Caco-2 (cell line): ENCODE data around the gene TMEM167A. TPM values are rescaled to one million over a fixed set of nuclear protein-coding genes. Genes with fewer than 3 reads are reported as not detected.

ENCODE experiments used
- BruUV-seq: library from RNA; stranded (reverse); fragments of 400-500 nt; replicated peaks from 2 replicates; lab custom pipeline; 2021; lab: Mats Ljungman, UMichigan
- CTCF ChIA-PET: fragments of 300-600 bp; sonication (Branson Sonifier 250); formaldehyde crosslinking; loops from one replicate; lab custom pipeline; 2022; ENCODE audit warnings: antibody characterized with exemption; lab: Charles Lee
- POLR2A ChIA-PET: fragments of 300-600 bp; sonication (Branson Sonifier 250); formaldehyde crosslinking; loops from one replicate; lab custom pipeline; 2022; ENCODE audit warnings: antibody characterized with exemption; lab: Charles Lee
- DNase-seq, 2 experiments: peaks; one replicate each; pipeline versions ENCODE4 v3.0.0 to v3.0.0-alpha.2; 2020 to 2022
- H3K27me3 ChIP-seq: replicated peaks from 2 replicates; pipeline ENCODE4 v1.6.0; 2011; ENCODE audit warnings: low read length; ENCODE audit not compliant: control insufficient read depth, insufficient read depth
- H3K36me3 ChIP-seq: 2 replicates; pipeline ENCODE4 v1.5.1; 2011; ENCODE audit warnings: low read length; ENCODE audit not compliant: control insufficient read depth, insufficient read depth
- H3K4me1 ChIP-seq: fragments of 250-450 bp; sonication (Bioruptor Pico); 2 replicates; pipeline ENCODE4 v1.5.1; 2020; ENCODE audit warnings: mild to moderate bottlenecking
- H3K4me3 ChIP-seq: 2 replicates; pipeline ENCODE4 v1.5.1; 2011; ENCODE audit warnings: low read depth, mild to moderate bottlenecking, control low read depth, low read length
- H3K9me3 ChIP-seq: fragments of 250-450 bp; sonication (Bioruptor Pico); 2 replicates; pipeline ENCODE4 v1.5.1; 2020; ENCODE audit warnings: mild to moderate bottlenecking, moderate library complexity
- H3K27ac Mint-ChIP-seq: one replicate; pipeline ENCODE4 v1.8.0; 2022; ENCODE audit warnings: mixed read lengths; ENCODE audit not compliant: unreplicated experiment
- H3K27me3 Mint-ChIP-seq: one replicate; pipeline ENCODE4 v1.8.0; 2022; ENCODE audit warnings: mixed read lengths; ENCODE audit not compliant: insufficient read depth, unreplicated experiment
- H3K36me3 Mint-ChIP-seq: one replicate; pipeline ENCODE4 v1.8.0; 2022; ENCODE audit warnings: mild to moderate bottlenecking, mixed read lengths; ENCODE audit not compliant: insufficient read depth, unreplicated experiment
- H3K4me1 Mint-ChIP-seq: one replicate; pipeline ENCODE4 v1.8.0; 2022; ENCODE audit warnings: low read depth, mixed read lengths; ENCODE audit not compliant: unreplicated experiment
- H3K4me3 Mint-ChIP-seq: one replicate; pipeline ENCODE4 v1.8.0; 2022; ENCODE audit warnings: mild to moderate bottlenecking, moderate library complexity, mixed read lengths; ENCODE audit not compliant: unreplicated experiment
- H3K9me3 Mint-ChIP-seq: one replicate; pipeline ENCODE4 v1.8.0; 2022; ENCODE audit warnings: mixed read lengths; ENCODE audit not compliant: unreplicated experiment
- intact Hi-C: fragments of 100-400 bp; cut with micrococcal nuclease; formaldehyde crosslinking; loops from one replicate; pipeline ENCODE4 v1.10.0; 2022; ENCODE audit not compliant: unreplicated experiment
- total RNA-seq: library from RNA; stranded (reverse); gene quantifications from 2 replicates; pipeline ENCODE4 v1.2.3, GENCODE V29; 2022
- TF ChIP-seq, protein P1 (sequence below), 2 experiments: fragments of 200-600 bp in 1 of 2; IDR thresholded peaks; 1 replicate in 1 of 2; 2 replicates in 1 of 2; pipeline versions ENCODE4 v1.5.1 to v1.8.0; 2011 to 2022; ENCODE audit warnings: antibody characterized with exemption in 1 of 2, control low read depth in 1 of 2, inconsistent platforms in 1 of 2, low read depth in 1 of 2, low read length in 1 of 2, mild to moderate bottlenecking in 1 of 2, moderate library complexity in 1 of 2; ENCODE audit not compliant: insufficient read depth in 1 of 2, severe bottlenecking in 1 of 2, unreplicated experiment in 1 of 2

Gene TMEM167A
- total RNA-seq, 1 experiment from 2014 or later, result 97.1 TPM

DNA sequence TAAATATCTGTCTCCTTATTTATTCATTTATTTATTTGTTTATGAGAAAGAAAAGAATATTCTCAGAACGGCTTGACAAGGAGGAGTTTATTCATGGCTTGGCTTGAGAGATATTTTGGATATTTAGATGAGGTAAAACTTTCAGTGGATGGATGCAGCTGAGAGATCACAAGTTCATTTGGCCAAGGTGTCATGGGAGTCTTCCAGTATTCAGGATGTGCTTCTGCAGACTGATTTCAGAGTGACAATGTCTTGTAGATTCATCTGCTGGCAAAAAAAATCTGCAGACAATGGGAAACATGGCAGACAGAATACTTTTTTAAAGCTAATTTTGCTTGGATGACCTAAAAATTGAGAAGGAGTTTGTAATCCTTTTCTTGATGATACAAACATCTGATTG is 38.6 kb upstream of the TMEM167A start:
- Histone ChIP-seq H3K9me3 (no peaks in the 10 kb centered on the region; the same call in 1 of the 2 replicates), H3K4me1 (no peaks in the 10 kb centered on the region), H3K4me3 (no peak overlapping the region), H3K27me3 (no peaks in the 10 kb centered on the region), H3K36me3 (no peaks in the 10 kb centered on the region)
- intact Hi-C loops, result no loop called here
- BruUV-seq, result no TSS peak
- H3K4me1 Mint-ChIP-seq, result no peaks in the 10 kb centered on the region
- TF ChIP-seq, protein P1, sequence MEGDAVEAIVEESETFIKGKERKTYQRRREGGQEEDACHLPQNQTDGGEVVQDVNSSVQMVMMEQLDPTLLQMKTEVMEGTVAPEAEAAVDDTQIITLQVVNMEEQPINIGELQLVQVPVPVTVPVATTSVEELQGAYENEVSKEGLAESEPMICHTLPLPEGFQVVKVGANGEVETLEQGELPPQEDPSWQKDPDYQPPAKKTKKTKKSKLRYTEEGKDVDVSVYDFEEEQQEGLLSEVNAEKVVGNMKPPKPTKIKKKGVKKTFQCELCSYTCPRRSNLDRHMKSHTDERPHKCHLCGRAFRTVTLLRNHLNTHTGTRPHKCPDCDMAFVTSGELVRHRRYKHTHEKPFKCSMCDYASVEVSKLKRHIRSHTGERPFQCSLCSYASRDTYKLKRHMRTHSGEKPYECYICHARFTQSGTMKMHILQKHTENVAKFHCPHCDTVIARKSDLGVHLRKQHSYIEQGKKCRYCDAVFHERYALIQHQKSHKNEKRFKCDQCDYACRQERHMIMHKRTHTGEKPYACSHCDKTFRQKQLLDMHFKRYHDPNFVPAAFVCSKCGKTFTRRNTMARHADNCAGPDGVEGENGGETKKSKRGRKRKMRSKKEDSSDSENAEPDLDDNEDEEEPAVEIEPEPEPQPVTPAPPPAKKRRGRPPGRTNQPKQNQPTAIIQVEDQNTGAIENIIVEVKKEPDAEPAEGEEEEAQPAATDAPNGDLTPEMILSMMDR (IDR thresholded peaks at IDR 0.05; ENCODE audit: insufficient read depth in 1 of 2, low read depth in 1 of 2, low read length in 1 of 2, severe bottlenecking in 1 of 2, unreplicated experiment in 1 of 2), result no peak
- H3K4me3 Mint-ChIP-seq, result no peak overlapping the region
- H3K9me3 Mint-ChIP-seq, result no peaks in the 10 kb centered on the region
- no peaks in the 10 kb centered on the region for H3K27me3 Mint-ChIP-seq
- no peak overlapping the region for H3K27ac Mint-ChIP-seq
- CTCF ChIA-PET, result no interaction called here
- DNase-seq, result no peak
- POLR2A ChIA-PET, result no interaction called here
- peaks cover 17% of the 10 kb centered on the region for H3K36me3 Mint-ChIP-seq

DNA sequence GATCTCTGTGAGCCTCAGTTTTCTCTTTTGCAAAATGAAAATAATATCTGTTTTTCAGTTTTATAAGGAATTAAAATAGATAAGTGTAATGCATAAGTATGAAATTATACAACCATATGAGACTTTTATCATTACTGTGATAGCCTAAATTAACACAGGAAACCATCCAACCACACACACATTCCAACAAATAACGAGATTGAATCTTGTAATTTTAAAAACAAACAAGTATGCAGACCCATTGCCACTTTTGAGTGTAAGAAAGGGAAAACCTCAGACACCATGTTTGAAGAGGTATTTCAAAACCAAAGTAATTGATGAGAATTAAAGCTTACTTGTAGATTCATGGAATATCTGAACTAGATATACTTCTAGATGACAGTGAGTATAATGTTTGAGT is 32.2 kb upstream of the TMEM167A start:
- H3K9me3 ChIP-seq, result no peaks in the 10 kb centered on the region; the same call in 1 of the 2 replicates
- no peaks in the 10 kb centered on the region for H3K4me1 ChIP-seq
- H3K36me3 ChIP-seq, result no peaks in the 10 kb centered on the region
- H3K27me3 ChIP-seq, result no peaks in the 10 kb centered on the region
- no TSS peak for BruUV-seq
- DNase-seq, result no peak
- H3K36me3 Mint-ChIP-seq, result peaks cover 17% of the 10 kb centered on the region
- intact Hi-C loops, result no loop called here
- ChIA-PET CTCF (no interaction called here), POLR2A (no interaction called here)
- no peak overlapping the region for H3K27ac Mint-ChIP-seq
- no peak overlapping the region for H3K4me3 Mint-ChIP-seq
- TF ChIP-seq, protein P1 (IDR thresholded peaks at IDR 0.05; ENCODE audit: insufficient read depth in 1 of 2, low read depth in 1 of 2, low read length in 1 of 2, severe bottlenecking in 1 of 2, unreplicated experiment in 1 of 2), result no peak
- no peaks in the 10 kb centered on the region for H3K4me1 Mint-ChIP-seq
- no peaks in the 10 kb centered on the region for H3K9me3 Mint-ChIP-seq
- no peaks in the 10 kb centered on the region for H3K27me3 Mint-ChIP-seq
- no peak overlapping the region for H3K4me3 ChIP-seq

DNA sequence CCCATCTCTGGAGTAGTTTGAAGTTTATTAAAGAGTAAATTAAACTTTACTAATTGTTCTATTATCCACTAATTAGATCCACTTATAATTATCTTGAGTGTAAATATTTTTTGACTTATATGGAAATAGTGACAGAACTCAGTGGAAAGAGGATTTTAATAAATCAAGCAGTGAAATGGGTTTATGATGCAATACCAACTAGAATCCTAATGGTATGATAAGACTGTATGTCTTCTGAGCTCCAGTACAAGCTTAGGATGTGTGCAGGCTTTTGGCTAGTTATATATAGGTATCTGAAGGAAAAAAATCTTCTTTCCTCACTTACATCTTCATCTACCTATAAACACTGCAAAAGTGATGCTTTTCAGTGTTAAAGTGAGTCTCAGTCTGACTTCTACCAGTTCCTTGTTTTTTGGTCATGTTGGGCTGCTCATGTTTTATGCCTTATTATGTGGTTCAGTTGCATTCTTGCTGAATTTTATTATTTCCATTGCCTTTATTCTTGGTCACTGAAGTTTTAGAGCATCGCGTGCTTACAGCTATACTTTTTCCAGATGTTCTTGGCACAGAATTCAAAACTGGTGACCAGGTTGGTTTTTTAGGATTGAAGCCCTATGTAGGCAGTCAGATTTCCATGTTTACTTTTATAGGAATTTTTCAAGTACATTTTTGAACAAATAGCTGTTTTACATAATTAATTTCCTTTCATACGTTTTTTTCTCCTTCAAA is 30.7 kb upstream of the TMEM167A start:
- Mint-ChIP-seq H3K27me3 (no peaks in the 10 kb centered on the region), H3K36me3 (peaks cover 7% of the 10 kb centered on the region), H3K4me3 (no peak overlapping the region), H3K27ac (no peak overlapping the region), H3K4me1 (no peaks in the 10 kb centered on the region), H3K9me3 (no peaks in the 10 kb centered on the region)
- intact Hi-C loops, result no loop called here
- DNase-seq, result no peak
- Histone ChIP-seq H3K36me3 (no peaks in the 10 kb centered on the region), H3K9me3 (no peaks in the 10 kb centered on the region), H3K27me3 (no peaks in the 10 kb centered on the region), H3K4me3 (no peak overlapping the region), H3K4me1 (0 out of 2 replicates have a peak, but pooled peaks cover 5% of the 10 kb centered on the region)
- POLR2A ChIA-PET, result no interaction called here
- CTCF ChIA-PET, result no interaction called here
- TF ChIP-seq, protein P1 (IDR thresholded peaks at IDR 0.05; ENCODE audit: insufficient read depth in 1 of 2, low read depth in 1 of 2, low read length in 1 of 2, severe bottlenecking in 1 of 2, unreplicated experiment in 1 of 2), result no peak
- BruUV-seq, result no TSS peak
